Pancreas (tissue), 10 donors: Measurements from ENCODE around the gene SIL1. TPM values are rescaled to one million over a fixed set of nuclear protein-coding genes. Genes with fewer than 3 reads are reported as not detected.
"Not testable (repeated sequence)": the region's sequence is repeated elsewhere in the genome, so short reads cannot be mapped to it uniquely, and the experiment has no call there.

Source experiments
- ATAC-seq, 4 donors: fragments of 200-7000 bp; cut with Tn5 transposase; one replicate each; pipeline versions ENCODE4 v1.8.0 to v1.9.1; 2020; ENCODE audit warnings: mild to moderate bottlenecking in 4 of 4, moderate library complexity in 4 of 4
- DNase-seq, 6 donors: peaks; one replicate each; pipeline ENCODE4 v3.0.0-alpha.2; 2020
- FAIRE-seq: peaks from 2 replicates; lab custom pipeline; 2012; peaks lifted over from hg19 to GRCh38; lab: Jason Lieb, UNC
- H3K27ac ChIP-seq, 4 donors: fragments of 200-600 bp; sonication (generic); 1 replicate in 3 of 4; 2 replicates in 1 of 4; pipeline versions ENCODE4 v1.5.0 to v1.8.0; 2020
- H3K27me3 ChIP-seq, 4 donors: fragments of 200-600 bp; one replicate each; pipeline ENCODE4 v1.8.0; 2021
- H3K36me3 ChIP-seq, 3 donors: fragments of 200-600 bp; sonication (generic) in 1 of 3; one replicate each; pipeline versions ENCODE4 v1.5.0 to v1.8.0; 2020 to 2021
- H3K4me1 ChIP-seq, 3 donors: fragments of 200-600 bp; one replicate each; pipeline ENCODE4 v1.8.0; 2021
- H3K4me3 ChIP-seq, 4 donors: fragments of 200-600 bp; sonication (generic) in 2 of 4; one replicate each; pipeline versions ENCODE4 v1.5.0 to v1.8.0; 2020 to 2021
- H3K9me3 ChIP-seq, 4 donors: fragments of 200-600 bp; one replicate each; pipeline ENCODE4 v1.8.0; 2021
- WGBS, 2 donors: extraction: QIAGEN DNeasy Blood & Tissue Kit; methylation state at CpG; one replicate each; pipeline ENCODE4 v1.1.7; 2013; 5-methylcytosine and 5-hydroxymethylcytosine counted together
- intact Hi-C, 3 donors: fragments of 100-400 bp; cut with DNase I; formaldehyde crosslinking; loops; one replicate each; pipeline versions ENCODE4 v1.11.1 to v1.14.2; 2022
- polyA plus RNA-seq, 2 donors: library from polyadenylated mRNA; stranded (reverse); fragments of 200-250 nt; gene quantifications; one replicate each; pipeline ENCODE4 v1.2.3, GENCODE V29; 2013
- total RNA-seq, 6 donors: library from RNA; stranded (reverse); fragmentation: NEBNext Ultra II Directional in 4 of 6; extraction: Animal tissue kit (Norgen Biotek cat#: 25700) in 4 of 6; gene quantifications; one replicate each; pipeline versions ENCODE4 v1.2.1 to v1.2.4, GENCODE V29; 2021 to 2023
- TF ChIP-seq, protein P1 (sequence below), 4 donors: fragments of 200-600 bp; sonication (generic) in 3 of 4; IDR thresholded peaks; one replicate each; pipeline versions ENCODE4 v1.5.0 to v1.8.0; 2021; ENCODE audit warnings: antibody characterized with exemption in 4 of 4
- donor health status: healthy with polysubstance abuse.
- donor health status: DM: no; HTN: no; CAD: no; lungs with moderate emphysema.
- donor health status: DM: no; HTN: no; CAD: no.
- donor health status: control.
- donor health status: control.
- donor health status: Bipolar disorder and iron deficiency.
- donor health status: DM: yes; HTN: yes; CAD: no.
- donor health status: DM: no; HTN: no; CAD: no.
- donor health status: DM: no; HTN: no; CAD: no.
- donor health status: DM: yes; HTN: yes; CAD: no.

SIL1 gene
- total and polyA plus RNA-seq, 8 donors: 38.6 to 119 (median 55.0) TPM

DNA sequence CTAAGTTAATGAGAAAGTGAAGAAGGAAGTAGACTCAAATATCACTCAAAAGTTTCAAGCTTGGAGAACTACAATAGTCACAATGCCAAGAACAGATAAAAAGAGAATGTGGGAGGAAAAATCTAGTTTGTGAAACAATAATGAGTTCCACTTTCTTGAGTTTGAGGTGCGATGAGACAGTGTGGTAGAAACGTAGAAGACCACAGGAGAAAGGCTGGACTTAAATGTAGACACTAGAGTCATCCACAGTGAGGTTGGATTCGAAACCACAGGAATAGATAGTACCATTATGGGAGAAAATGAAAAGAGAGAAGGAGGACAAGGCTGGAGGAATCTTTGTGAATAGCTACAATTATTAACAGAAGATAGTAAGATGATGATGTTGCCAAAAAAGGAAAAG is 182.0 kb downstream of the SIL1 start:
- DNase-seq (no peak), ATAC-seq (no peak), FAIRE-seq (no peak)
- H3K4me1 ChIP-seq: no peaks in the 10 kb centered on the region
- H3K4me3 ChIP-seq: no peak overlapping the region
- H3K27me3 ChIP-seq: no peaks in the 10 kb centered on the region
- no peak overlapping the region for H3K27ac ChIP-seq
- WGBS, 2 donors: 95 to 99% methylated on average over 3 of the region's 3 CpGs
- H3K36me3 ChIP-seq: peaks cover 0 to 11% (median 3%) of the 10 kb centered on the region in 3 donors
- TF ChIP-seq, protein P1, sequence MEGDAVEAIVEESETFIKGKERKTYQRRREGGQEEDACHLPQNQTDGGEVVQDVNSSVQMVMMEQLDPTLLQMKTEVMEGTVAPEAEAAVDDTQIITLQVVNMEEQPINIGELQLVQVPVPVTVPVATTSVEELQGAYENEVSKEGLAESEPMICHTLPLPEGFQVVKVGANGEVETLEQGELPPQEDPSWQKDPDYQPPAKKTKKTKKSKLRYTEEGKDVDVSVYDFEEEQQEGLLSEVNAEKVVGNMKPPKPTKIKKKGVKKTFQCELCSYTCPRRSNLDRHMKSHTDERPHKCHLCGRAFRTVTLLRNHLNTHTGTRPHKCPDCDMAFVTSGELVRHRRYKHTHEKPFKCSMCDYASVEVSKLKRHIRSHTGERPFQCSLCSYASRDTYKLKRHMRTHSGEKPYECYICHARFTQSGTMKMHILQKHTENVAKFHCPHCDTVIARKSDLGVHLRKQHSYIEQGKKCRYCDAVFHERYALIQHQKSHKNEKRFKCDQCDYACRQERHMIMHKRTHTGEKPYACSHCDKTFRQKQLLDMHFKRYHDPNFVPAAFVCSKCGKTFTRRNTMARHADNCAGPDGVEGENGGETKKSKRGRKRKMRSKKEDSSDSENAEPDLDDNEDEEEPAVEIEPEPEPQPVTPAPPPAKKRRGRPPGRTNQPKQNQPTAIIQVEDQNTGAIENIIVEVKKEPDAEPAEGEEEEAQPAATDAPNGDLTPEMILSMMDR (IDR thresholded peaks at IDR 0.05): no peak
- no peaks in the 10 kb centered on the region for H3K9me3 ChIP-seq
- intact Hi-C loops: no loop called here

GRCh38 chr5:139014726-139015125 is 183.4 kb downstream of the SIL1 start:
- Histone ChIP-seq H3K27ac (no peak overlapping the region), H3K27me3 (no peaks in the 10 kb centered on the region), H3K9me3 (no peaks in the 10 kb centered on the region), H3K36me3 (peaks cover 0 to 3% (median 0%) of the 10 kb centered on the region in 3 donors), H3K4me3 (no peak overlapping the region), H3K4me1 (no peaks in the 10 kb centered on the region)
- TF ChIP-seq, protein P1 (IDR thresholded peaks at IDR 0.05): no peak
- intact Hi-C loops: no loop called here
- ATAC-seq (peak; percentile 63 to 72 (median 71)), DNase-seq (peak in 1 of 6 donors; percentile 33), FAIRE-seq (no peak)
- 68 to 81% methylated on average over 4 of the region's 4 CpGs for WGBS, 2 donors

- TF ChIP-seq, protein P1 (IDR thresholded peaks at IDR 0.05): no peak
- no peaks in the 10 kb centered on the region for H3K27me3 ChIP-seq
- H3K4me3 ChIP-seq: no peak overlapping the region
- DNase-seq (no peak), ATAC-seq (no peak), FAIRE-seq (no peak)
- no peaks in the 10 kb centered on the region for H3K4me1 ChIP-seq
- no peak overlapping the region for H3K27ac ChIP-seq
- intact Hi-C loops: no loop called here
- H3K9me3 ChIP-seq: no peaks in the 10 kb centered on the region
- H3K36me3 ChIP-seq: peaks cover 0 to 3% (median 0%) of the 10 kb centered on the region in 3 donors
- 95 to 98% methylated on average over 4 of the region's 4 CpGs for WGBS, 2 donors
Measured at GRCh38 chr5:139012176-139012575, 186.0 kb downstream of the SIL1 start.

DNA sequence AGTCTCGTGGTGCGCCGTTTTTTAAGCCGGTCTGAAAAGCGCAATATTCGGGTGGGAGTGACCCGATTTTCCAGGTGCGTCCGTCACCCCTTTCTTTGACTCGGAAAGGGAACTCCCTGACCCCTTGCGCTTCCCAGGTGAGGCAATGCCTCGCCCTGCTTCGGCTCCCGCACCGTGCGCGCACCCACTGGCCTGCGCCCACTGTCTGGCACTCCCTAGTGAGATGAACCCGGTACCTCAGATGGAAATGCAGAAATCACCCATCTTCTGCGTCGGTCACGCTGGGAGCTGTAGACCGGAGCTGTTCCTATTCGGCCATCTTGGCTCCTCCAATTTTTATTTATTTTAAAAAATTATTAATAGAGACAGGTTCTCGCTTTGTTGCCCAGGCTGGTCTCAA is 187.0 kb downstream of the SIL1 start:
- H3K27ac ChIP-seq, H3K36me3 ChIP-seq, H3K27me3 ChIP-seq, ATAC-seq, intact Hi-C loops, DNase-seq, FAIRE-seq, H3K9me3 ChIP-seq, H3K4me3 ChIP-seq, H3K4me1 ChIP-seq: not testable (repeated sequence)
- WGBS, 2 donors: 86 to 89% methylated on average over 15 to 16 of the region's 25 CpGs

- intact Hi-C loops: no loop called here
- Histone ChIP-seq H3K27me3 (no peaks in the 10 kb centered on the region), H3K36me3 (no peaks in the 10 kb centered on the region), H3K4me1 (no peaks in the 10 kb centered on the region), H3K4me3 (no peak overlapping the region), H3K9me3 (no peaks in the 10 kb centered on the region), H3K27ac (no peak overlapping the region)
- WGBS, 2 donors: 88 to 94% methylated on average over 3 of the region's 3 CpGs
- DNase-seq (no peak), FAIRE-seq (no peak), ATAC-seq (no peak)
- TF ChIP-seq, protein P1 (IDR thresholded peaks at IDR 0.05): no peak
Measured at GRCh38 chr5:139004374-139005307, 193.5 kb downstream of the SIL1 start.
